ENCODE results near the gene RPRD2. TPM values are rescaled to one million over a fixed set of nuclear protein-coding genes. Genes with fewer than 3 reads are reported as not detected.

Gene RPRD2
- total and polyA plus RNA-seq, 7 donors = 5.0 to 33.7 (median 22.1) TPM

DNA sequence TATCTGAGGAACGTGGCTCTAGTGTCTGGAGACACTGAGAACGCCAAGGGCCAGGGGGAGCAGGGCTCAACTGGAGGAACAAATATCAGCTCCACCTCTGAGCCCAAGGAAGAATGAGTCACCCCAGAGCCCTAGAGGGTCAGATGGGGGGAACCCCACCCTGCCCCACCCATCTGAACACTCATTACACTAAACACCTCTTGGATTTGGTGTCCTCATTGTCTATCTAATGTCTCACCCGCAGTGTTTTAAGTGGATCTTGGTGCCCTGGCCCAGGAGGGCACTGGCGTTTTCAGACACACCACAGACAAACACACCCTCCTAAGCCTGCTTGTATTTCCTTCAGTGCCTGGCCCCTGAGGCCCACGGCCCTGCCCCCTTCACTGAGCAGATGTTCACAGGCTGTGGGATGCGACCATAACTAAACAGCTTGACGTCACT lies 149.4 kb downstream of the RPRD2 start:
- WGBS, 3 donors = 68 to 78% (median 75%) methylated on average over 7 of the region's 7 CpGs
- peak in 1 of 2 donors; percentile 19 for DNase-seq

DNA sequence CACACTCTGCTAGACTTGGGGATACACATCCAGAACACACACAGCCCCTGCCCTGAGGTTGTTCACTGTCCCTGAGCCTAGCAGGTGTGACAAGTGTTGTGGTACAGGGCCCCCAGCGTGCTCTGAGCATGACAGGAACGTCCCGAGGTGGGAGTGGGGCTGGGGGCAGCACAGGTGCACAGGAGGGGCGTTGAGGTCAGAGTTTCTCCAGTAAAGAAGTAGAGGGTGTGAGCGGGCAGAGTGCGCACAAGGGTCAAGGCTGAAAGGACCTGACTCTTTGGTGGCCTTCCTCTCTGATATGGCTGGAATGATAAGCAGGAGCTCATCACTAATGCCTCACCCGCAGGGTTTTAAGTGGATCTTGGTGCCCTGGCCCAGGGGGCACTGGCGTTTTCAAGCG lies 150.3 kb downstream of the RPRD2 start:
- Histone ChIP-seq H3K4me1 (peaks cover 6% of the 10 kb centered on the region), H3K36me3 (ENCODE audit: insufficient read depth in 1 of 2, low read depth in 1 of 2) (peaks cover 0 to 24% of the 10 kb centered on the region in 2 donors), H3K9me3 (no peaks in the 10 kb centered on the region), H3K27ac (peak overlapping the region; percentile 94), H3K27me3 (ENCODE audit: insufficient read depth in 3 of 3, low read length in 2 of 3) (no peaks in the 10 kb centered on the region), H3K4me3 (no peak overlapping the region)
- DNase-seq (peak in 1 of 2 donors; percentile 13), ATAC-seq (no peak)
- intact Hi-C loops (cut with DNase I) = no loop called here
- TF ChIP-seq, protein P1, sequence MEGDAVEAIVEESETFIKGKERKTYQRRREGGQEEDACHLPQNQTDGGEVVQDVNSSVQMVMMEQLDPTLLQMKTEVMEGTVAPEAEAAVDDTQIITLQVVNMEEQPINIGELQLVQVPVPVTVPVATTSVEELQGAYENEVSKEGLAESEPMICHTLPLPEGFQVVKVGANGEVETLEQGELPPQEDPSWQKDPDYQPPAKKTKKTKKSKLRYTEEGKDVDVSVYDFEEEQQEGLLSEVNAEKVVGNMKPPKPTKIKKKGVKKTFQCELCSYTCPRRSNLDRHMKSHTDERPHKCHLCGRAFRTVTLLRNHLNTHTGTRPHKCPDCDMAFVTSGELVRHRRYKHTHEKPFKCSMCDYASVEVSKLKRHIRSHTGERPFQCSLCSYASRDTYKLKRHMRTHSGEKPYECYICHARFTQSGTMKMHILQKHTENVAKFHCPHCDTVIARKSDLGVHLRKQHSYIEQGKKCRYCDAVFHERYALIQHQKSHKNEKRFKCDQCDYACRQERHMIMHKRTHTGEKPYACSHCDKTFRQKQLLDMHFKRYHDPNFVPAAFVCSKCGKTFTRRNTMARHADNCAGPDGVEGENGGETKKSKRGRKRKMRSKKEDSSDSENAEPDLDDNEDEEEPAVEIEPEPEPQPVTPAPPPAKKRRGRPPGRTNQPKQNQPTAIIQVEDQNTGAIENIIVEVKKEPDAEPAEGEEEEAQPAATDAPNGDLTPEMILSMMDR (IDR thresholded peaks at IDR 0.05) = no peak
- 81 to 94% (median 81%) methylated on average over 9 of the region's 9 CpGs for WGBS, 3 donors

More for the DNA sequence above, 149.4 kb downstream of the RPRD2 start:
- intact Hi-C loops (cut with DNase I) = loop anchor here in 1 of 2 donors (2.0 kb wide), 1 partner anchor 25 kb away; no protein-coding TSS in a partner anchor
- Histone ChIP-seq H3K36me3 (ENCODE audit: insufficient read depth in 1 of 2, low read depth in 1 of 2) (peaks cover 0 to 24% of the 10 kb centered on the region in 2 donors), H3K27ac (no peak overlapping the region), H3K9me3 (no peaks in the 10 kb centered on the region), H3K4me1 (peaks cover 6% of the 10 kb centered on the region), H3K27me3 (ENCODE audit: insufficient read depth in 3 of 3, low read length in 2 of 3) (no peaks in the 10 kb centered on the region), H3K4me3 (no peak overlapping the region)
- TF ChIP-seq, protein P1 (IDR thresholded peaks at IDR 0.05) = no peak
- ATAC-seq = no peak

DNA sequence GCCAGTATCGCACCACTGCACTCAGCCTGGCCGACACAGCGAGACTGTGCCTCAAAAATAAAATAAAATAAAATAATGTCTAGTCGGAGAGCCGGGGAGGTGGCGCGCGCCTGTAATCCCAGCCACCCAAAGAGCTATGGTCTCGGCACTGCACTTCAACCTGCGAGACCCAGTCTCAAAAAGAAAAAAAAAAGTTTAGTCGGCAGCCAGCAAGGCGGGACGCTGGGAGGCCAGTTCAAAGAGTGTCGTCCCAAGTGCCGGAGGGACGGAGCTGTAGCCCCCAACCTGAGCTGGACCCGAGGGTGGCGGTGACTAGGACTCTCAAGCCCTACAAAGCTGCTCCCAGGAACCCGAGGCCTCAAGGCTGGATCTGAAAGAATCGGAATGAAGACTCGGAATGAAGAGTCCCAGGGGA lies 151.0 kb downstream of the RPRD2 start:
- TF ChIP-seq, protein P1 (IDR thresholded peaks at IDR 0.05) = no peak
- intact Hi-C loops (cut with DNase I) = loop anchor here in 1 of 2 donors (5.0 kb wide), 1 partner anchor 38 kb away; no protein-coding TSS in a partner anchor
- H3K9me3 ChIP-seq = no peaks in the 10 kb centered on the region

DNA sequence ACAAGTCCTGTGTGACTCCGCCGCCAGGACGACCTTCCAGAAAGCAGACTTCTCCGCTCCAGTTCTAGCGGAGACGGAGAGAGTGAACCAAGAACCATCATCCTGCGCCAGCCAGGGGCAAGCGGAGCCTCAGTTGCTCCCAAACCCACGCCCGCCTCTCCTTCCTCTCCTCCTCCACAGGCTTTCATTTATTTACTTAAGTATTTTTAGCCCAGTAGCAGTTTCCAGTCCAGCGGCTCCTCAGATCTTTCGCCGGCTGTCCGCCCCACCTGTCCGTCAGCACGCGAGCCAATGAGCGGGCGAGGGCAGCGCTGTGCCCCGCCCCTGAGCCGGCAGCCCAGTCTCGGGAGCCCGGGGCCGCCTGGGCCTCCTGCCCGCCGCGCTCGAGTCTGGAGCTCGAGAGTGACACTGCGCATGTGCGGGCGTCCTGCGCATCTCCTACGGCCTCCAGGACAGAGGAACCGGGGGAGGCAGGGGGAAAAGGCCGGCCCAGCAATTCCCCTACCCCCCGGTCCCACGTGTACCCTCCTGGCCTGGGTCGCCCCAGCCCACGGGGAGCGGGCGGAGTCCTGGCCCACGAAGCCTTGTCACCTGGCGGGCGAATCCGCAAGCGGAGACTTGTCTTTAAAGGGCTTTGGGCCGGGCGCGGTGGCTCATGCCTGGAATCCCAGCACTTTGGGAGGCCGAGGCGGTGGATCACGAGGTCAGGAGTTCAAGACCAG lies 151.5 kb downstream of the RPRD2 start, which contains the start of gene FALEC:
TSS of gene FALEC (plus strand) at position 425 of the 722 bp plus-strand sequence.
- ATAC-seq = peak; percentile 98 to 99 (median 99)
- intact Hi-C loops (cut with DNase I) = loop anchor here in 1 of 2 donors (5.0 kb wide), 1 partner anchor 38 kb away; no protein-coding TSS in a partner anchor
- Histone ChIP-seq H3K4me1 (peaks cover 6% of the 10 kb centered on the region), H3K27me3 (ENCODE audit: insufficient read depth in 3 of 3, low read length in 2 of 3) (no peaks in the 10 kb centered on the region), H3K4me3 (peak within 1 kb of the TSS; percentile 74), H3K9me3 (no peaks in the 10 kb centered on the region), H3K36me3 (ENCODE audit: insufficient read depth in 1 of 2, low read depth in 1 of 2) (peaks cover 0 to 24% of the 10 kb centered on the region in 2 donors), H3K27ac (peak within 1 kb of the TSS; percentile 94)
- 0 to 1% (median 1%) methylated on average over 52 to 54 of the region's 54 CpGs for WGBS, 3 donors
- DNase-seq = peak; percentile 98 to 99
- TF ChIP-seq, protein P1 (IDR thresholded peaks at IDR 0.05) = no peak

More for the DNA sequence above, 151.0 kb downstream of the RPRD2 start:
- Histone ChIP-seq H3K4me3 (peak overlapping the region; percentile 74), H3K27me3 (ENCODE audit: insufficient read depth in 3 of 3, low read length in 2 of 3) (no peaks in the 10 kb centered on the region), H3K36me3 (ENCODE audit: insufficient read depth in 1 of 2, low read depth in 1 of 2) (peaks cover 0 to 24% of the 10 kb centered on the region in 2 donors), H3K4me1 (peaks cover 6% of the 10 kb centered on the region), H3K27ac (peak overlapping the region; percentile 94)
- peak in 2 of 4 donors; percentile 23 to 35 for ATAC-seq
- DNase-seq = no peak
- 24 to 27% (median 24%) methylated on average over 21 of the region's 21 CpGs for WGBS, 3 donors
